ENCODE measurements around the gene MED4.

Gene MED4

DNA sequence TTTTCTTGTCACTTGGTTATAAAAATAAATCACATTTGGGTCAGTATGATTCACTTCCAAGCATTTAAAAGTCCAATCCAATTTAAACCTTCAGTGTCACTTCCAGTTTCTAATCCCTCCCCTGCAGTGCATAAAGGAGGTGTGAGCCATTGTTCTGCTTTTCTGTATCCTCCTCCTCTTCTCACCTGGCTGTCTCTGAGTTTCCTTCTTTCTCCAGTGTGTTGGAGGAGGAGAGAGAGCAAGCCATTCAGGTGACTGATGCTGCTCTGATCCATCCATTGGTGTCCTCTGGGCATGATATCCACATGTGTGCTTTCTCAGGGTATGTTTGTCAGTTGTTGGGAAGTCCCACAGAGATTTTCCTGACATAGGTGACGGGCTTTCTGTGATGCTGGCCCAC lies 56.1 kb downstream of the MED4 start:
- no peak for DNase-seq (ENCODE audit: low read depth in 1 of 2, low spot score in 1 of 2)

DNA sequence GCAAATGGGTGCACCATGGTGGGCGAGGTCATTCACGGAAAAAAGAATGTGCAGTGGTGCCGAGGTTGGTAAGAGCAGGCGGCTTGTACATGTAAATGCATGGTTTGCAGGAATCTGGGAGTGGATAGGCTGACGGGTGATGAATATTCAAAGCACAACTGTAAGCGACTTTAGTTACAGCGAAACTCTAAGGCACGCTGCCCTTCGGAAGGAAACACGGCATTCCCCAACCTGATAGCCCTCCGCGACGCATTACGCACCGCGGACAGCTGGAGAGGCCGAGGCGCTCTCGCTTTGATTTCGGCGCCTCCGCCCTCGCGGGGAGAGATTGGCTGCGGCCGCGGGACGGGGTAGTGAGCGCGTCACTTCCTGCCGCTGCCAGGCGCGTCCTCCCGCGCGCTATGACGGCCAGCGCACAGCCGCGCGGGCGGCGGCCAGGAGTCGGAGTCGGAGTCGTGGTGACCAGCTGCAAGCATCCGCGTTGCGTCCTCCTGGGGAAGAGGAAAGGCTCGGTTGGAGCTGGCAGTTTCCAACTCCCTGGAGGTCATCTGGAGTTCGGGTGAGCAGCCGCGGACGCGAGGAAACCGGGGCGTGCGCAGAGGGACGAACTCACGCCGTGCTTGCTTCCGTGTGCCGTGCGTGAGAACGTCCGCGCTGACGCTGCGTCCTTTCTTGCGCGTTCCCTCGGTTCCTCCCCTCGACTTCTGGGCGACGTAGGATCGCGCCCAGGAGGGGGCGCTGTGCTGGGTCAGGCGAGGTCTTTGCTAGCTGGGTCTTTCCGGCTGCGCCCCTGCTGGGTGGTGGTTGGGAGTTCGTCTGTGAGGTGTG lies 57.3 kb downstream of the MED4 start, which contains the start of gene NUDT15:
TSS of gene NUDT15 (plus strand) at position 381 of the 828 bp plus-strand sequence. CDS start at position 402, 21 bp downstream.
- peak; percentile 88 to 89 for DNase-seq (ENCODE audit: low read depth in 1 of 2, low spot score in 1 of 2)

DNA sequence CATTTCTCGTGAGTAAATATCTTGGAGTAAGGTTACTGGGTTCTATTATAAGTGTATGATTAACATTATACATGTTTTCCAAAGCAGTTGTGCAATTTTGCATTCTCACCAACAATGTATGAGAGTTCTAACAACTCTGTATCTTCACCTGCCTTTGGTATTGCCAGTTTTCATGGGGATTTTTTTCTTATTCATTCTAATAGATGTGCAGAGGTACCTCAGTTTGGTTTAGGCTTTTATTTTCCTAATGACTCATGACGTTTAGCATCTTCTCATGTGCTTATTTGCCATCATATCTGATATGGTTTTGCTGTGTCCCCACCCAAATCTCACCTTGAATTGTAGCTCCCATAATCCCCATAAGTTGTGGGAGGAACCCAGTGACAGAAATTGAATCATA lies 65.0 kb downstream of the MED4 start:
- DNase-seq (ENCODE audit: low read depth in 1 of 2, low spot score in 1 of 2), result no peak

DNA sequence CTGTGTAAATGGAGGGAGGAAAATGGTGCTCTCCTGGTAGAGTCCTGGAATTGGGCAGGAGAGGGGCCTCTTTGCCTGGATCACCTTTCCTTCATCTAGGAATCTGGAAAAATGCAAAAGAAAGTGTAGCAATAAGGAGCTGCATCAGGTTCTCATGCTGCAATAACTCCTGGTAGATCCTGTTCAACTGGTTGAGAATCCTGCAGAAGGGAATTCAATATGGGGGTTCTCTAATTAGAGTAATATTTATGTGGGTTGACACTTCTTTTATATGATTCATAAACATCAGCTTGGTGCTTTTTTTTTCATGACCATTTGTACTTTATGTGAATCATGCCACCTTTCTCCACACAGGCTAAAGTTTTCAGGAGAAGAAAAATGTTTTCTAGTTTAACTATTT lies 66.8 kb downstream of the MED4 start:
- no peak for DNase-seq (ENCODE audit: low read depth in 1 of 2, low spot score in 1 of 2)
